Suprapubic skin (tissue), 4 donors: ENCODE data around the gene HDGFL2.

Source experiments
- CTCF ChIP-seq, 2 donors: fragments of 200-600 bp in 1 of 2; fragments of 450-650 bp in 1 of 2; sonication (generic) in 1 of 2; IDR thresholded peaks; one replicate each; pipeline ENCODE4 v1.5.1; 2016 to 2019; ENCODE audit warnings: antibody characterized with exemption in 2 of 2, mild to moderate bottlenecking in 1 of 2, moderate library complexity in 1 of 2
- EP300 ChIP-seq: sonication (generic); formaldehyde crosslinking; IDR thresholded peaks from one replicate; pipeline ENCODE4 v1.6.1; 2017; ENCODE audit warnings: antibody characterized with exemption
- POLR2AphosphoS5 ChIP-seq, 3 donors: sonication (generic); formaldehyde crosslinking; IDR thresholded peaks; one replicate each; pipeline ENCODE4 v1.6.1; 2017; ENCODE audit warnings: antibody characterized with exemption in 3 of 3

- TF ChIP-seq CTCF (IDR thresholded peaks at IDR 0.05), result no peak
- no peak for TF ChIP-seq POLR2AphosphoS5 (IDR thresholded peaks at IDR 0.05)
- TF ChIP-seq EP300, result no peak
Observed at GRCh38 chr19:4472174-4472974, at the start of gene HDGFL2.
